Measurements from ENCODE around the gene STEAP3.

GRCh38 chr2:119276864-119277263 is 53.2 kb downstream of the STEAP3 start:
- TF ChIP-seq CTCF (IDR thresholded peaks at IDR 0.05) (no peak), ZFX (IDR thresholded peaks at IDR 0.05; ENCODE audit: borderline replicate concordance) (no peak)

Data from 22Rv1 (cell line).